ENCODE data around the gene TEDC1.

DNA sequence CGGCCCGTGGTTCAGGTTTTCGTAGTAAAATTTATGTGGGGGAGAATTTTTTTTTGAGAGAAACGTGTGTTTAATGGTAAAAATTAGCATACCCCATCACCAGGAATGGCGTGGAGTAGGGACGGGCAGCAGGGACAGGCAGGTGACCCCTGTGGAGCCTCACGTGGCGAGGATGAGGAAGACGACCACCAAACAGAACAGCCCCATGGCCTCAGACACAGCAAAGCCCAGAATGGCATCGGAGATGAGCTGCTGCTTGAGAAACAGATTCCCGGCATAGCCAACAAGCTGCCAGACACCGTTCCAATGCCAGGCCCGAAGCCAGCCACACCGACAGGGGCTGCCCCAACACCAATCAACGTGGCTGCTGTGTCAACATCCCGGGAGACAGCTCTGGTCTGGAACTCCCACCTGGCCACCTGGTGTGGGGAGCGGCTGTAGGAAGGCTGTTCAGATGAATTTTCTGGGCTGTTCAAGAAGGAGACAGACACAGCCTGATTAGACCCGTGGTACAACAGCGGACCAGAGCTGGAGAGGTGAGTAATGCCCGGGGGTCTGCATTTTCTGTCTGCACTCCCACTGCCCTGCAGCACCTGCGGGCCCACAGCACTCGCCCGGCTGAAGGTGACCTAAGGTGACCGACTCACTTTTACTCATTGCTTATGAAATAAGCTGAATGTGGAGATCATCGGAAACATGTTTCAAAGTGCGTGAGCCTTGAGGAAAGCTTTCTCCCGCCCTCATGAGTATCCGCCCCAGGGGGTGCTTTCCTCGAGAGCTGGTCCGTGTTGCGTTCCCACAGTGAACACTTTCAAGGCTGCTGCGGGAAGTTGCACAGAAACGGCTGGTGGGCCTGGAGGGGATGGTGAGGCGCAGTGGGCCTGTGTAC lies 45.9 kb downstream of the TEDC1 start:
- TF ChIP-seq, protein P1, sequence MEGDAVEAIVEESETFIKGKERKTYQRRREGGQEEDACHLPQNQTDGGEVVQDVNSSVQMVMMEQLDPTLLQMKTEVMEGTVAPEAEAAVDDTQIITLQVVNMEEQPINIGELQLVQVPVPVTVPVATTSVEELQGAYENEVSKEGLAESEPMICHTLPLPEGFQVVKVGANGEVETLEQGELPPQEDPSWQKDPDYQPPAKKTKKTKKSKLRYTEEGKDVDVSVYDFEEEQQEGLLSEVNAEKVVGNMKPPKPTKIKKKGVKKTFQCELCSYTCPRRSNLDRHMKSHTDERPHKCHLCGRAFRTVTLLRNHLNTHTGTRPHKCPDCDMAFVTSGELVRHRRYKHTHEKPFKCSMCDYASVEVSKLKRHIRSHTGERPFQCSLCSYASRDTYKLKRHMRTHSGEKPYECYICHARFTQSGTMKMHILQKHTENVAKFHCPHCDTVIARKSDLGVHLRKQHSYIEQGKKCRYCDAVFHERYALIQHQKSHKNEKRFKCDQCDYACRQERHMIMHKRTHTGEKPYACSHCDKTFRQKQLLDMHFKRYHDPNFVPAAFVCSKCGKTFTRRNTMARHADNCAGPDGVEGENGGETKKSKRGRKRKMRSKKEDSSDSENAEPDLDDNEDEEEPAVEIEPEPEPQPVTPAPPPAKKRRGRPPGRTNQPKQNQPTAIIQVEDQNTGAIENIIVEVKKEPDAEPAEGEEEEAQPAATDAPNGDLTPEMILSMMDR (IDR thresholded peaks at IDR 0.05) = no peak
- no peak for TF ChIP-seq POLR2A (IDR thresholded peaks at IDR 0.05)
